Prostate gland (tissue), 2 donors: ENCODE results near the gene CELF6. TPM values are rescaled to one million over a fixed set of nuclear protein-coding genes. Genes with fewer than 3 reads are reported as not detected.
A peak's percentile ranks its signal among the peaks of the same experiment; 100 is the strongest.

Experiments used
- DNase-seq: peaks from one replicate; pipeline ENCODE4 v3.0.0-alpha.2; 2019; ENCODE audit warnings: low spot score
- H3K27ac ChIP-seq, 2 donors: fragments of 200-600 bp; sonication (generic); 2 replicates each; pipeline ENCODE4 v1.5.1; 2017 to 2019
- H3K27me3 ChIP-seq: fragments of 200-600 bp; sonication (generic); replicated peaks from 2 replicates; pipeline ENCODE4 v1.5.1; 2019; ENCODE audit not compliant: insufficient read depth
- H3K36me3 ChIP-seq, 2 donors: fragments of 200-600 bp; sonication (generic); 1 replicate in 1 of 2; 2 replicates in 1 of 2; pipeline versions ENCODE4 v1.5.1 to v1.8.1; 2017 to 2019
- H3K4me1 ChIP-seq: fragments of 200-600 bp; sonication (generic); replicated peaks from 2 replicates; pipeline ENCODE4 v1.5.1; 2019
- H3K4me3 ChIP-seq, 2 donors: fragments of 200-600 bp; sonication (generic); 2 replicates each; pipeline ENCODE4 v1.5.1; 2017 to 2019
- H3K9me3 ChIP-seq: fragments of 200-600 bp; sonication (generic); 2 replicates; pipeline ENCODE4 v1.5.1; 2017
- POLR2A ChIP-seq: fragments of 450-650 bp; IDR thresholded peaks from one replicate; pipeline ENCODE4 v1.6.1; 2016; ENCODE audit warnings: antibody characterized with exemption, mild to moderate bottlenecking
- POLR2AphosphoS5 ChIP-seq: sonication (generic); formaldehyde crosslinking; IDR thresholded peaks from one replicate; pipeline ENCODE4 v1.6.1; 2017; ENCODE audit warnings: antibody characterized with exemption
- WGBS: methylation state at CpG from one replicate; pipeline ENCODE4 v1.1.5; 2018; 5-methylcytosine and 5-hydroxymethylcytosine counted together
- intact Hi-C: fragments of 100-400 bp; cut with DNase I; formaldehyde crosslinking; loops from one replicate; pipeline ENCODE4 v1.14.2; 2022
- total RNA-seq, 2 donors: library from RNA; depleted of rRNA; stranded (reverse); fragments of >200 nt; gene quantifications; one replicate each; pipeline ENCODE4 v1.1.0, GENCODE V29; 2016
- TF ChIP-seq, protein P1 (sequence below), 4 experiments: fragments of 200-600 bp in 2 of 4; fragments of 450-650 bp in 2 of 4; sonication (generic) in 2 of 4; IDR thresholded peaks; 1 replicate in 3 of 4; 2 replicates in 1 of 4; pipeline ENCODE4 v1.5.1; 2016 to 2019; ENCODE audit warnings: antibody characterized with exemption in 4 of 4, mild to moderate bottlenecking in 2 of 4, moderate library complexity in 2 of 4

The CELF6 gene
- total RNA-seq, 2 donors from 2014 or later, result 3.7 to 7.3 TPM

DNA sequence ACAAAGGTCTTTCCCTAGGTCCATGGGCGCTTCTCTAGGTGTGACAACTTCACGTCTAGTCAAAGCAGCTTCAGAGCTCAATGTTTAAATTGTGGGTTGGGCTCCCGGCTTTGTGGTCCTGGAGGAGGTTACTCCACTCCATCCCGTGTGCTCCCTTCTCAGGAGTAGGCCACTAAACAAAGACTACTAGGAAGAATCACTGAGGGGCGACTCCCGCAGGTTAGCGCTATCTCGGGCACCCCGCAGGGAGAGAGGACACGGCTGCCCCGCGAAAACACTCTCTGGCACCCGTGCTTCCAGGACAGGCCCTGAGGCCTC, 48.1 kb downstream of the CELF6 start:
- intact Hi-C loops, result loop anchor here (2.0 to 5.0 kb wide), 4 partner anchors 40 to 103 kb away; partner anchors contain the start of gene PKM
- H3K27me3 ChIP-seq, result no peaks in the 10 kb centered on the region
- 3% methylated on average over 13 of the region's 13 CpGs for WGBS

GRCh38 chr15:72271221-72271620, 48.7 kb downstream of the CELF6 start:
- Histone ChIP-seq H3K4me3 (no peak overlapping the region), H3K4me1 (no peaks in the 10 kb centered on the region), H3K36me3 (no peaks in the 10 kb centered on the region), H3K27ac (peak overlapping the region in 1 of 2 donors; percentile 86), H3K27me3 (no peaks in the 10 kb centered on the region), H3K9me3 (no peaks in the 10 kb centered on the region)
- TF ChIP-seq POLR2AphosphoS5, result no peak
- TF ChIP-seq POLR2A, result no peak
- TF ChIP-seq, protein P1, sequence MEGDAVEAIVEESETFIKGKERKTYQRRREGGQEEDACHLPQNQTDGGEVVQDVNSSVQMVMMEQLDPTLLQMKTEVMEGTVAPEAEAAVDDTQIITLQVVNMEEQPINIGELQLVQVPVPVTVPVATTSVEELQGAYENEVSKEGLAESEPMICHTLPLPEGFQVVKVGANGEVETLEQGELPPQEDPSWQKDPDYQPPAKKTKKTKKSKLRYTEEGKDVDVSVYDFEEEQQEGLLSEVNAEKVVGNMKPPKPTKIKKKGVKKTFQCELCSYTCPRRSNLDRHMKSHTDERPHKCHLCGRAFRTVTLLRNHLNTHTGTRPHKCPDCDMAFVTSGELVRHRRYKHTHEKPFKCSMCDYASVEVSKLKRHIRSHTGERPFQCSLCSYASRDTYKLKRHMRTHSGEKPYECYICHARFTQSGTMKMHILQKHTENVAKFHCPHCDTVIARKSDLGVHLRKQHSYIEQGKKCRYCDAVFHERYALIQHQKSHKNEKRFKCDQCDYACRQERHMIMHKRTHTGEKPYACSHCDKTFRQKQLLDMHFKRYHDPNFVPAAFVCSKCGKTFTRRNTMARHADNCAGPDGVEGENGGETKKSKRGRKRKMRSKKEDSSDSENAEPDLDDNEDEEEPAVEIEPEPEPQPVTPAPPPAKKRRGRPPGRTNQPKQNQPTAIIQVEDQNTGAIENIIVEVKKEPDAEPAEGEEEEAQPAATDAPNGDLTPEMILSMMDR (IDR thresholded peaks at IDR 0.05), result no peak
- no peak for DNase-seq
- intact Hi-C loops, result loop anchor here (5.0 kb wide), 3 partner anchors 39 to 71 kb away; partner anchors contain the start of gene PKM
- 64% methylated on average over 4 of the region's 4 CpGs for WGBS

More for the DNA sequence above, 48.1 kb downstream of the CELF6 start:
- peak; percentile 10 for DNase-seq
- TF ChIP-seq, protein P1 (IDR thresholded peaks at IDR 0.05), result no peak
- no peak for TF ChIP-seq POLR2AphosphoS5
- TF ChIP-seq POLR2A, result no peak
- no peaks in the 10 kb centered on the region for H3K36me3 ChIP-seq
- H3K9me3 ChIP-seq, result no peaks in the 10 kb centered on the region
- H3K4me3 ChIP-seq, result peak overlapping the region; percentile 83 to 85
- no peaks in the 10 kb centered on the region for H3K4me1 ChIP-seq
- H3K27ac ChIP-seq, result peak overlapping the region; percentile 85 to 86

DNA sequence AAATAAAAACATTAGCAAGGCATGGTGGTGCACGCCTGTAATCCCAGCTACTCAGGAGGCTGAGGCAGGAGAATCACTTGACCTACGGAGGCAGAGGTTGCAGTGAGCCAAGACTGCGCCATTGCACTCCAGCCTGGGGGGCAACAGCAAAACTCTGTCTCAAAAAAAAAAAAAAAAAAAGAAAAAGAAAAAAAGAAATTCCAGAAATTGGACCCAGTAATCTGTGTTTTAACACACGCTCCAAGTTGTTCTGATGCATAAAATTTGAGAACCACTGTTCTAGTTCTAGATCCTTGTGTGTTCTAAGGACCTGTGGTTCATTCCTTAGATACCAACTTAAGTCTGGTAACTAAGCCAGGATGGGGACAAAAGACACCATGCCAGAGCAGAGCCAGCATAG, 50.2 kb downstream of the CELF6 start:
- TF ChIP-seq, protein P1 (IDR thresholded peaks at IDR 0.05), result no peak
- TF ChIP-seq POLR2AphosphoS5, result no peak
- no peak for TF ChIP-seq POLR2A
- Histone ChIP-seq H3K4me3 (no peak overlapping the region), H3K36me3 (peaks cover 6 to 15% of the 10 kb centered on the region in 2 donors), H3K4me1 (no peaks in the 10 kb centered on the region), H3K9me3 (no peaks in the 10 kb centered on the region), H3K27ac (no peak overlapping the region), H3K27me3 (no peaks in the 10 kb centered on the region)
- intact Hi-C loops, result loop anchor here (5.0 kb wide), 3 partner anchors 37 to 73 kb away; partner anchors contain the start of gene PKM
- no peak for DNase-seq
- WGBS, result 94% methylated on average over 4 of the region's 4 CpGs

DNA sequence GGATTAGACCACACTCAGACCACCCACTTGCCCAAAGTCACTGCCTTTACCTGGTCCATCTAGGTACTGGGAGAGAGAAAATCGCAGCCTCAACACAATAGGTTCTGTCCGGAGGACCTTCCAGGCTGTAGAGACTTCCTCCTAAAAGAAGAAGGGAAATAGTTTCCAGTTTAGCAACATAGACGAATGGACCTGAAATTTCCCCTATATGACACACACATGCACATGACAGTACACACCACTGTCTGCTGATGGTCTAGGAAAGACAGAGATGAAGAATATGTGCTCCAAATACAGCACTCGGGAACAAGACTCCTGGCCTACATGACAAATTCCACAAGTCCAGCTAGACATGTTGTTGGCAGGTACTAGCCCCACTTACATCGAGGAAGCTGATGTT, 54.9 kb downstream of the CELF6 start:
- Histone ChIP-seq H3K4me3 (no peak overlapping the region), H3K4me1 (no peaks in the 10 kb centered on the region), H3K9me3 (no peaks in the 10 kb centered on the region), H3K27me3 (no peaks in the 10 kb centered on the region), H3K27ac (no peak overlapping the region), H3K36me3 (peaks cover 15 to 47% of the 10 kb centered on the region in 2 donors)
- DNase-seq, result no peak
- intact Hi-C loops, result no loop called here
- WGBS, result 93% methylated on average over 5 of the region's 5 CpGs
- TF ChIP-seq, protein P1 (IDR thresholded peaks at IDR 0.05), result no peak
- no peak for TF ChIP-seq POLR2A
- no peak for TF ChIP-seq POLR2AphosphoS5

DNA sequence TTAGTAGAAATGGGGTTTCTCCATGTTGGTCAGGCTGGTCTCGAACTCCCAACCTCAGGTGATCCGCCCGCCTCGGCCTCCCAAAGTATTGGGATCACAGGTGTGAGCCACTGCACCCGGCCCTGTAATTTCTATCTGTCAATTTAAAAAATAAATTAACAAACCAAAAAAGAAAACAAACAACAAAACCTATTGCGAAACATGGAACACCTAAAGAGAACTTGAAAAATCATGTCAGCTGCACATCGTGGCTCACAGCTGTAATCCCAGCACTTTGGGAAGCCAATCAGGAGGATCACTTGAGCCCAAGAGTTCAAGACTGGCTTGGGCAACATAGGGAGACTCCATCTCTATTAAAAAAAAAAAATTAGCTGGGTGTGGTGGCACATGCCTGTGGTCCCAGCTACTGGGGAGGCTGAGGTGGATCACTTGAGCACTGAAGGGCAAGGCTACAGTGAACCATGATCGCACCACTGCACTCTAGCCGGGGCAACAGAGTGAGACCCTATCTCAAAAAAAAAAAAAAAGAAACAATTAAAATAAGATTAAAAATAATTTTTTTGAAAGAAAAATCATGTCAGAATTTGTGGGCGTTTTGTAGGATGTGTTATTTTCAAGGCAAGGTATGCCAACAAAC, 67.2 kb downstream of the CELF6 start:
- no peaks in the 10 kb centered on the region for H3K27me3 ChIP-seq
- intact Hi-C loops, result no loop called here
- H3K4me1 ChIP-seq, result peaks cover 5% of the 10 kb centered on the region
- no peak overlapping the region for H3K27ac ChIP-seq
- TF ChIP-seq, protein P1 (IDR thresholded peaks at IDR 0.05), result no peak
- TF ChIP-seq POLR2A, result no peak
- no peak for TF ChIP-seq POLR2AphosphoS5
- no peak for DNase-seq
- H3K36me3 ChIP-seq, result peaks cover 8 to 16% of the 10 kb centered on the region in 2 donors
- H3K4me3 ChIP-seq, result no peak overlapping the region
- no peaks in the 10 kb centered on the region for H3K9me3 ChIP-seq
- 96% methylated on average over 10 of the region's 10 CpGs for WGBS
